K562 (cell line): ENCODE data around the gene SLC4A11.

Experiments
- EZH2 ChIP-seq: IDR thresholded peaks from 2 replicates; pipeline ENCODE4 v1.6.1; 2012; ENCODE audit warnings: low read depth, mild to moderate bottlenecking, inconsistent platforms, low read length, borderline replicate concordance
- SREBF2 ChIP-seq: sonication (generic); formaldehyde crosslinking; IDR thresholded peaks from 2 replicates; pipeline ENCODE4 v1.4.0; 2020; ENCODE audit warnings: mild to moderate bottlenecking, missing genetic modification reagents

- TF ChIP-seq EZH2 (no peak), SREBF2 (CRISPR knock-in tag) (no peak)
These were observed 50.1 kb downstream of the SLC4A11 start for GRCh38 chr20:3188823-3189413.
